ENCODE measurements around the gene ORAI3. TPM values are rescaled to one million over a fixed set of nuclear protein-coding genes. Genes with fewer than 3 reads are reported as not detected.

Gene ORAI3
- total RNA-seq (10 to 100 TPM; 11.8 to 21.7 TPM), polyA plus RNA-seq (10 to 100 TPM in 1 of 2 donors, 1 to 10 TPM in 1; 9.1 to 20.8 TPM)
- long read RNA-seq, donor 1, transcript ORAI3-201 (2 exons, 2,206 nt), result major isoform, 9 of 15 reads
- long read RNA-seq, donor 1, partial matches to known transcripts, result 6 of 15 reads
- long read RNA-seq, donor 1, other reads (novel, unspliced or antisense), result 0 of 15 reads
- long read RNA-seq, donor 2, transcript ORAI3-201 (2 exons, 2,206 nt), result major isoform, 16 of 19 reads
- long read RNA-seq, donor 2, partial matches to known transcripts, result 3 of 19 reads
- long read RNA-seq, donor 2, other reads (novel, unspliced or antisense), result 0 of 19 reads

GRCh38 chr16:30948667-30949649, at the start of gene ORAI3:
Gene ORAI3, plus strand, starts transcription at chr16:30949068. Its CDS starts 222 bp downstream, at chr16:30949290.
- Histone ChIP-seq H3K4me1 (ENCODE audit: control insufficient read depth in 1 of 2, insufficient read depth in 2 of 2, low read length in 2 of 2) (no peaks in the 10 kb centered on the region), H3K36me3 (ENCODE audit: control insufficient read depth in 1 of 2, insufficient read depth in 2 of 2, low read length in 1 of 2) (peaks cover 0 to 3% of the 10 kb centered on the region in 2 donors), H3K9me3 (ENCODE audit: control insufficient read depth, low read length) (no peaks in the 10 kb centered on the region), H3K4me3 (ENCODE audit: low read length in 2 of 2) (peak within 1 kb of the TSS; percentile 73 to 78), H3K27ac (ENCODE audit: low read depth in 1 of 2, low read length in 2 of 2) (peak within 1 kb of the TSS in 1 of 2 donors; percentile 22), H3K27me3 (ENCODE audit: control insufficient read depth in 1 of 2, insufficient read depth in 2 of 2, low read length in 1 of 2) (no peaks in the 10 kb centered on the region)
- DNase-seq (peak; percentile 93), ATAC-seq (ENCODE audit: low FRiP score) (peak; percentile 83)
- intact Hi-C loops (cut with DNase I), result no loop called here
- WGBS, 2 donors, result 1% methylated on average over 45 to 70 of the region's 70 CpGs

GRCh38 chr16:30899794-30900193, 49.1 kb upstream of the ORAI3 start:
- no peaks in the 10 kb centered on the region for H3K27me3 ChIP-seq (ENCODE audit: control insufficient read depth in 1 of 2, insufficient read depth in 2 of 2, low read length in 1 of 2)
- no peaks in the 10 kb centered on the region for H3K9me3 ChIP-seq (ENCODE audit: control insufficient read depth, low read length)
- no peak for ATAC-seq (ENCODE audit: low FRiP score)
- H3K4me1 ChIP-seq (ENCODE audit: control insufficient read depth in 1 of 2, insufficient read depth in 2 of 2, low read length in 2 of 2), result no peaks in the 10 kb centered on the region
- WGBS, 2 donors, result 88 to 93% methylated on average over 2 of the region's 2 CpGs
- DNase-seq, result no peak
- no peaks in the 10 kb centered on the region for H3K36me3 ChIP-seq (ENCODE audit: control insufficient read depth in 1 of 2, insufficient read depth in 2 of 2, low read length in 1 of 2)
- intact Hi-C loops (cut with DNase I), result loop anchor here in 1 of 2 donors (5.0 kb wide), 1 partner anchor 52 kb away; no protein-coding TSS in a partner anchor
- no peak overlapping the region for H3K27ac ChIP-seq (ENCODE audit: low read depth in 1 of 2, low read length in 2 of 2)
- no peak overlapping the region for H3K4me3 ChIP-seq (ENCODE audit: low read length in 2 of 2)

GRCh38 chr16:30900588-30900987, 48.3 kb upstream of the ORAI3 start:
- no peak for ATAC-seq (ENCODE audit: low FRiP score)
- H3K27ac ChIP-seq (ENCODE audit: low read depth in 1 of 2, low read length in 2 of 2), result no peak overlapping the region
- no peaks in the 10 kb centered on the region for H3K4me1 ChIP-seq (ENCODE audit: control insufficient read depth in 1 of 2, insufficient read depth in 2 of 2, low read length in 2 of 2)
- DNase-seq, result no peak
- WGBS, 2 donors, result 97 to 99% methylated on average over 5 of the region's 5 CpGs
- H3K36me3 ChIP-seq (ENCODE audit: control insufficient read depth in 1 of 2, insufficient read depth in 2 of 2, low read length in 1 of 2), result no peaks in the 10 kb centered on the region
- no peaks in the 10 kb centered on the region for H3K27me3 ChIP-seq (ENCODE audit: control insufficient read depth in 1 of 2, insufficient read depth in 2 of 2, low read length in 1 of 2)
- intact Hi-C loops (cut with DNase I), result loop anchor here in 1 of 2 donors (5.0 kb wide), 1 partner anchor 53 kb away; no protein-coding TSS in a partner anchor
- no peaks in the 10 kb centered on the region for H3K9me3 ChIP-seq (ENCODE audit: control insufficient read depth, low read length)
- no peak overlapping the region for H3K4me3 ChIP-seq (ENCODE audit: low read length in 2 of 2)

GRCh38 chr16:30901201-30902028, 47.5 kb upstream of the ORAI3 start:
- 37 to 42% methylated on average over 5 to 6 of the region's 6 CpGs for WGBS, 2 donors
- Histone ChIP-seq H3K4me1 (ENCODE audit: control insufficient read depth in 1 of 2, insufficient read depth in 2 of 2, low read length in 2 of 2) (no peaks in the 10 kb centered on the region), H3K27ac (ENCODE audit: low read depth in 1 of 2, low read length in 2 of 2) (peak overlapping the region in 1 of 2 donors; percentile 13), H3K4me3 (ENCODE audit: low read length in 2 of 2) (peak overlapping the region in 1 of 2 donors; percentile 80), H3K27me3 (ENCODE audit: control insufficient read depth in 1 of 2, insufficient read depth in 2 of 2, low read length in 1 of 2) (no peaks in the 10 kb centered on the region), H3K9me3 (ENCODE audit: control insufficient read depth, low read length) (no peaks in the 10 kb centered on the region), H3K36me3 (ENCODE audit: control insufficient read depth in 1 of 2, insufficient read depth in 2 of 2, low read length in 1 of 2) (no peaks in the 10 kb centered on the region)
- intact Hi-C loops (cut with DNase I), result loop anchor here in 1 of 2 donors (5.0 kb wide), 1 partner anchor 54 kb away; no protein-coding TSS in a partner anchor
- DNase-seq, result no peak
- ATAC-seq (ENCODE audit: low FRiP score), result no peak

GRCh38 chr16:30902029-30902972, 46.6 kb upstream of the ORAI3 start:
- Histone ChIP-seq H3K4me3 (ENCODE audit: low read length in 2 of 2) (peak overlapping the region; percentile 50 to 80), H3K27me3 (ENCODE audit: control insufficient read depth in 1 of 2, insufficient read depth in 2 of 2, low read length in 1 of 2) (no peaks in the 10 kb centered on the region), H3K36me3 (ENCODE audit: control insufficient read depth in 1 of 2, insufficient read depth in 2 of 2, low read length in 1 of 2) (peaks cover 0 to 2% of the 10 kb centered on the region in 2 donors), H3K4me1 (ENCODE audit: control insufficient read depth in 1 of 2, insufficient read depth in 2 of 2, low read length in 2 of 2) (no peaks in the 10 kb centered on the region), H3K27ac (ENCODE audit: low read depth in 1 of 2, low read length in 2 of 2) (peak overlapping the region; percentile 77 to 78), H3K9me3 (ENCODE audit: control insufficient read depth, low read length) (no peaks in the 10 kb centered on the region)
- WGBS, 2 donors, result 10 to 14% methylated on average over 52 to 99 of the region's 99 CpGs
- peak; percentile 79 to 91 for DNase-seq
- intact Hi-C loops (cut with DNase I), result loop anchor here in 1 of 2 donors (5.0 kb wide), 1 partner anchor 55 kb away; no protein-coding TSS in a partner anchor
- ATAC-seq (ENCODE audit: low FRiP score), result peak; percentile 82

GRCh38 chr16:30903002-30903401, 45.9 kb upstream of the ORAI3 start:
- no peak overlapping the region for H3K4me3 ChIP-seq (ENCODE audit: low read length in 2 of 2)
- ATAC-seq (ENCODE audit: low FRiP score) (no peak), DNase-seq (no peak)
- intact Hi-C loops (cut with DNase I), result loop anchor here in 1 of 2 donors (5.0 kb wide), 1 partner anchor 56 kb away; no protein-coding TSS in a partner anchor
- WGBS, 2 donors, result 85 to 89% methylated on average over 4 of the region's 4 CpGs
- no peaks in the 10 kb centered on the region for H3K4me1 ChIP-seq (ENCODE audit: control insufficient read depth in 1 of 2, insufficient read depth in 2 of 2, low read length in 2 of 2)
- H3K27me3 ChIP-seq (ENCODE audit: control insufficient read depth in 1 of 2, insufficient read depth in 2 of 2, low read length in 1 of 2), result no peaks in the 10 kb centered on the region
- peaks cover 0 to 2% of the 10 kb centered on the region in 2 donors for H3K36me3 ChIP-seq (ENCODE audit: control insufficient read depth in 1 of 2, insufficient read depth in 2 of 2, low read length in 1 of 2)
- H3K9me3 ChIP-seq (ENCODE audit: control insufficient read depth, low read length), result no peaks in the 10 kb centered on the region
- H3K27ac ChIP-seq (ENCODE audit: low read depth in 1 of 2, low read length in 2 of 2), result no peak overlapping the region

- ATAC-seq (ENCODE audit: low FRiP score) (peak; percentile 49), DNase-seq (peak in 1 of 2 donors; percentile 70)
- H3K27me3 ChIP-seq (ENCODE audit: control insufficient read depth in 1 of 2, insufficient read depth in 2 of 2, low read length in 1 of 2), result no peaks in the 10 kb centered on the region
- 80 to 86% methylated on average over 4 of the region's 4 CpGs for WGBS, 2 donors
- H3K4me1 ChIP-seq (ENCODE audit: control insufficient read depth in 1 of 2, insufficient read depth in 2 of 2, low read length in 2 of 2), result no peaks in the 10 kb centered on the region
- intact Hi-C loops (cut with DNase I), result loop anchor here in 1 of 2 donors (5.0 kb wide), 1 partner anchor 56 kb away; no protein-coding TSS in a partner anchor
- H3K9me3 ChIP-seq (ENCODE audit: control insufficient read depth, low read length), result no peaks in the 10 kb centered on the region
- H3K27ac ChIP-seq (ENCODE audit: low read depth in 1 of 2, low read length in 2 of 2), result no peak overlapping the region
- H3K36me3 ChIP-seq (ENCODE audit: control insufficient read depth in 1 of 2, insufficient read depth in 2 of 2, low read length in 1 of 2), result peaks cover 0 to 2% of the 10 kb centered on the region in 2 donors
- no peak overlapping the region for H3K4me3 ChIP-seq (ENCODE audit: low read length in 2 of 2)
Measured at GRCh38 chr16:30903596-30903995, 45.3 kb upstream of the ORAI3 start.
